H9 (cell line): Measurements from ENCODE around the gene CAMLG. TPM values are rescaled to one million over a fixed set of nuclear protein-coding genes. Genes with fewer than 3 reads are reported as not detected.

Experiments
- DNase-seq: peaks from one replicate; pipeline ENCODE4 v3.0.0-alpha.2; 2017
- H2AFZ ChIP-seq: one replicate; pipeline ENCODE4 v1.6.1; 2013; ENCODE audit warnings: mild to moderate bottlenecking, low read length, control low read depth, moderate library complexity
- H2AK5ac ChIP-seq: 2 replicates; pipeline ENCODE4 v1.6.1; 2013; ENCODE audit warnings: low read length, control low read depth, mixed read lengths; ENCODE audit not compliant: insufficient read length
- H2BK120ac ChIP-seq: one replicate; pipeline ENCODE4 v1.6.1; 2013; ENCODE audit warnings: low read depth, mild to moderate bottlenecking, low read length, control low read depth, inconsistent platforms; ENCODE audit not compliant: poor library complexity, severe bottlenecking
- H2BK12ac ChIP-seq: 2 replicates; pipeline ENCODE4 v1.6.1; 2013; ENCODE audit warnings: low read length, control low read depth, mixed read lengths, low read depth; ENCODE audit not compliant: insufficient read length
- H2BK15ac ChIP-seq: 2 replicates; pipeline ENCODE4 v1.6.1; 2013; ENCODE audit warnings: low read depth, low read length, control low read depth
- H2BK20ac ChIP-seq: one replicate; pipeline ENCODE4 v1.6.1; 2013; ENCODE audit warnings: low read depth, mild to moderate bottlenecking, low read length, control low read depth, inconsistent platforms; ENCODE audit not compliant: poor library complexity, severe bottlenecking
- H2BK5ac ChIP-seq: 2 replicates; pipeline ENCODE4 v1.6.1; 2013; ENCODE audit warnings: low read length, control low read depth, mixed read lengths; ENCODE audit not compliant: insufficient read length
- H3K14ac ChIP-seq: 2 replicates; pipeline ENCODE4 v1.6.1; 2013; ENCODE audit warnings: low read length, control low read depth; ENCODE audit not compliant: insufficient read depth
- H3K18ac ChIP-seq: 2 replicates; pipeline ENCODE4 v1.6.1; 2013; ENCODE audit warnings: low read depth, mild to moderate bottlenecking, mixed read lengths, low read length, control low read depth; ENCODE audit not compliant: insufficient read length
- H3K23ac ChIP-seq: 2 replicates; pipeline ENCODE4 v1.6.1; 2013; ENCODE audit warnings: low read length, control low read depth, mixed read lengths, low read depth; ENCODE audit not compliant: insufficient read length
- H3K23me2 ChIP-seq: 2 replicates; pipeline ENCODE4 v1.6.1; 2013; ENCODE audit warnings: low read depth, mild to moderate bottlenecking, mixed read lengths, low read length, control low read depth; ENCODE audit not compliant: insufficient read length, poor library complexity, severe bottlenecking
- H3K27ac ChIP-seq: 2 replicates; pipeline ENCODE4 v1.5.1; 2013; ENCODE audit warnings: low read length, control low read depth, mixed read lengths, low read depth; ENCODE audit not compliant: insufficient read length
- H3K27me3 ChIP-seq: 2 replicates; pipeline ENCODE4 v1.6.1; 2013; ENCODE audit warnings: low read length, control low read depth, inconsistent platforms; ENCODE audit not compliant: insufficient read depth
- H3K4ac ChIP-seq: 2 replicates; pipeline ENCODE4 v1.6.1; 2013; ENCODE audit warnings: low read depth, mild to moderate bottlenecking, control low read depth, inconsistent platforms, low read length, moderate library complexity
- H3K4me1 ChIP-seq: 2 replicates; pipeline ENCODE4 v1.6.1; 2013; ENCODE audit warnings: low read length, control low read depth, inconsistent platforms; ENCODE audit not compliant: insufficient read depth
- H3K4me2 ChIP-seq: 2 replicates; pipeline ENCODE4 v1.6.1; 2013; ENCODE audit warnings: low read length, control low read depth, mixed read lengths; ENCODE audit not compliant: insufficient read length, insufficient read depth
- H3K56ac ChIP-seq: 2 replicates; pipeline ENCODE4 v1.6.1; 2013; ENCODE audit warnings: low read depth, mild to moderate bottlenecking, mixed read lengths, low read length, control low read depth; ENCODE audit not compliant: insufficient read length
- H3K79me1 ChIP-seq: 2 replicates; pipeline ENCODE4 v1.6.1; 2013; ENCODE audit warnings: low read depth, mild to moderate bottlenecking, moderate library complexity, low read length, control low read depth, inconsistent platforms; ENCODE audit not compliant: insufficient read depth, poor library complexity, severe bottlenecking
- H3K79me2 ChIP-seq: 2 replicates; pipeline ENCODE4 v1.6.1; 2013; ENCODE audit warnings: low read length, control low read depth, inconsistent platforms; ENCODE audit not compliant: insufficient read depth
- H3K9ac ChIP-seq: 2 replicates; pipeline ENCODE4 v1.6.1; 2013; ENCODE audit warnings: low read length, control low read depth, mixed read lengths; ENCODE audit not compliant: insufficient read length; ENCODE audit errors: extremely low read depth
- H3K9me3 ChIP-seq: one replicate; pipeline ENCODE4 v1.6.1; 2013; ENCODE audit warnings: low read depth, low read length, inconsistent platforms; ENCODE audit not compliant: control insufficient read depth
- H3T11ph ChIP-seq: one replicate; pipeline ENCODE4 v1.6.1; 2013; ENCODE audit warnings: mild to moderate bottlenecking, low read length, control low read depth, inconsistent platforms
- H4K20me1 ChIP-seq: one replicate; pipeline ENCODE4 v1.6.1; 2013; ENCODE audit not compliant: control insufficient read depth, insufficient read length, insufficient read depth
- H4K5ac ChIP-seq: 2 replicates; pipeline ENCODE4 v1.6.1; 2013; ENCODE audit warnings: low read depth, mild to moderate bottlenecking, mixed read lengths, low read length, control low read depth; ENCODE audit not compliant: insufficient read length
- H4K8ac ChIP-seq: replicated peaks from 2 replicates; pipeline ENCODE4 v1.6.1; 2013; ENCODE audit warnings: low read length, control low read depth, mixed read lengths, low read depth; ENCODE audit not compliant: insufficient read length
- H4K91ac ChIP-seq: 2 replicates; pipeline ENCODE4 v1.6.1; 2013; ENCODE audit warnings: low read depth, mild to moderate bottlenecking, moderate library complexity, mixed read lengths, low read length, control low read depth; ENCODE audit not compliant: insufficient read length
- H3K27ac Mint-ChIP-seq, 3 experiments: 2 replicates in 2 of 3; 3 replicates in 1 of 3; pipeline ENCODE4 v1.8.0; 2020 to 2021; ENCODE audit warnings: mixed read lengths in 3 of 3, mild to moderate bottlenecking in 1 of 3, moderate library complexity in 1 of 3
- H3K27me3 Mint-ChIP-seq: 2 replicates; pipeline ENCODE4 v1.8.0; 2021; ENCODE audit warnings: low read depth, mild to moderate bottlenecking, moderate library complexity, mixed read lengths
- H3K36me3 Mint-ChIP-seq, 3 experiments: 2 replicates in 2 of 3; 3 replicates in 1 of 3; pipeline ENCODE4 v1.8.0; 2020 to 2021; ENCODE audit warnings: low read depth in 3 of 3, mixed read lengths in 3 of 3; ENCODE audit not compliant: insufficient read depth in 1 of 3
- H3K4me1 Mint-ChIP-seq, 2 experiments: 2 replicates each; pipeline ENCODE4 v1.8.0; 2020; ENCODE audit warnings: mixed read lengths in 2 of 2
- H3K4me3 Mint-ChIP-seq, 2 experiments: 2 replicates in 1 of 2; 3 replicates in 1 of 2; pipeline ENCODE4 v1.8.0; 2020 to 2021; ENCODE audit warnings: mild to moderate bottlenecking in 2 of 2, mixed read lengths in 2 of 2, moderate library complexity in 1 of 2
- H3K9me3 Mint-ChIP-seq, 2 experiments: 2 replicates in 1 of 2; 3 replicates in 1 of 2; pipeline ENCODE4 v1.8.0; 2020; ENCODE audit warnings: mild to moderate bottlenecking in 2 of 2, mixed read lengths in 2 of 2, moderate library complexity in 1 of 2
- CTCF ChIP-seq: fragments of 200-600 bp; sonication (generic); conservative IDR thresholded peaks from 3 replicates; pipeline ENCODE4 v1.8.0; 2021; ENCODE audit warnings: antibody characterized with exemption, mild to moderate bottlenecking
- WGBS: extraction: QIAGEN DNeasy Blood & Tissue Kit; methylation state at CpG from one replicate; pipeline ENCODE4 v1.1.7; 2013; ENCODE audit warnings: missing lambda C conversion rate, low lambda C conversion rate, mixed read lengths; ENCODE audit not compliant: insufficient read length; ENCODE audit errors: extremely low coverage; 5-methylcytosine and 5-hydroxymethylcytosine counted together
- total RNA-seq: library from RNA; stranded (reverse); gene quantifications from 2 replicates; pipeline ENCODE4 v1.2.1, GENCODE V29; 2021

Gene CAMLG
- total RNA-seq, 1 experiment from 2014 or later: 33.1 TPM

GRCh38 chr5:134784946-134785620 is 46.7 kb downstream of the CAMLG start:
- Histone ChIP-seq H3K79me2 (no peaks in the 10 kb centered on the region), H3K27me3 (no peaks in the 10 kb centered on the region), H2BK12ac (no peak overlapping the region), H2AK5ac (no peak overlapping the region), H3K18ac (no peak overlapping the region), H3K79me1 (no peaks in the 10 kb centered on the region), H4K20me1 (no peaks in the 10 kb centered on the region), H3K9me3 (no peaks in the 10 kb centered on the region), H3K4ac (no peak overlapping the region), H2BK120ac (no peak overlapping the region), H3K4me1 (no peaks in the 10 kb centered on the region), H3K9ac (no peak overlapping the region), H4K5ac (no peak overlapping the region), H3K14ac (no peak overlapping the region), H2BK5ac (no peak overlapping the region), H3K23ac (no peak overlapping the region), H3K23me2 (no peaks in the 10 kb centered on the region), H3K27ac (no peak overlapping the region), H3K56ac (no peak overlapping the region), H2AFZ (no peak overlapping the region), H2BK20ac (no peak overlapping the region), H2BK15ac (no peak overlapping the region), H4K91ac (no peak overlapping the region), H4K8ac (no peak overlapping the region), H3K4me2 (no peak overlapping the region), H3T11ph (no peak overlapping the region)
- no peak for DNase-seq
- Mint-ChIP-seq H3K4me1 (peaks cover 16% of the 10 kb centered on the region in 2 experiments), H3K4me3 (no peak overlapping the region), H3K9me3 (no peaks in the 10 kb centered on the region), H3K27me3 (no peaks in the 10 kb centered on the region), H3K36me3 (peaks cover 48 to 93% (median 86%) of the 10 kb centered on the region in 3 experiments; a peak in 6 of 7 replicates), H3K27ac (peak overlapping the region in 2 of 3 experiments; percentile 29 to 82; a peak in 6 of 7 replicates)
- TF ChIP-seq CTCF: no peak
- WGBS: no CpG with 5 or more reads among the region's 3 CpGs
